DOHH2 (cell line): ENCODE measurements around the gene SHB.

Source experiments
- H3F3A ChIP-seq: fragments of 200-600 bp; sonication (generic), shearing (Covaris generic); 2 replicates; pipeline ENCODE4 v1.6.0; 2016; ENCODE audit warnings: antibody characterized with exemption, mild to moderate bottlenecking; ENCODE audit not compliant: control insufficient read depth, insufficient read depth
- H3K27ac ChIP-seq: fragments of 200-600 bp; sonication (generic); 2 replicates; pipeline ENCODE4 v1.5.1; 2014; ENCODE audit warnings: low read depth, mild to moderate bottlenecking, low read length, moderate library complexity
- H3K27me3 ChIP-seq: fragments of 200-600 bp; sonication (generic); 2 replicates; pipeline ENCODE4 v1.6.1; 2014; ENCODE audit warnings: mild to moderate bottlenecking, low read length, mixed read lengths; ENCODE audit not compliant: control insufficient read depth
- H3K36me3 ChIP-seq: fragments of 200-600 bp; sonication (generic); 2 replicates; pipeline ENCODE4 v1.6.1; 2014; ENCODE audit warnings: mild to moderate bottlenecking, low read length, moderate library complexity, mixed read lengths; ENCODE audit not compliant: control insufficient read depth
- H3K4me1 ChIP-seq: fragments of 200-600 bp; sonication (generic); 2 replicates; pipeline ENCODE4 v1.6.1; 2014; ENCODE audit warnings: mild to moderate bottlenecking, low read length, mixed read lengths; ENCODE audit not compliant: control insufficient read depth
- H3K4me2 ChIP-seq: fragments of 200-600 bp; sonication (generic); 2 replicates; pipeline ENCODE4 v1.6.0; 2014; ENCODE audit warnings: mild to moderate bottlenecking, low read length, moderate library complexity
- H3K4me3 ChIP-seq: fragments of 200-600 bp; sonication (generic); 2 replicates; pipeline ENCODE4 v1.5.1; 2014; ENCODE audit warnings: mild to moderate bottlenecking, low read length, mixed read lengths
- H3K79me2 ChIP-seq: fragments of 200-600 bp; sonication (generic); 2 replicates; pipeline ENCODE4 v1.6.1; 2014; ENCODE audit warnings: mild to moderate bottlenecking, low read length, mixed read lengths; ENCODE audit not compliant: control insufficient read depth
- H3K9me2 ChIP-seq: fragments of 200-600 bp; sonication (generic); replicated peaks from 2 replicates; pipeline ENCODE4 v1.6.1; 2014; ENCODE audit warnings: mild to moderate bottlenecking, low read length, mixed read lengths; ENCODE audit not compliant: control insufficient read depth
- H3K9me3 ChIP-seq: fragments of 200-600 bp; sonication (generic); 2 replicates; pipeline ENCODE4 v1.6.1; 2014; ENCODE audit warnings: antibody characterized with exemption, low read length, mixed read lengths; ENCODE audit not compliant: control insufficient read depth, insufficient read depth
- H4K20me1 ChIP-seq: fragments of 200-600 bp; sonication (generic); 2 replicates; pipeline ENCODE4 v1.6.0; 2014; ENCODE audit warnings: low read depth, mild to moderate bottlenecking, antibody characterized with exemption, low read length, moderate library complexity; ENCODE audit not compliant: control insufficient read depth, insufficient read depth
- CTCF ChIP-seq: fragments of 200-600 bp; sonication (generic); IDR thresholded peaks from one replicate; pipeline ENCODE4 v1.5.1; 2014; ENCODE audit warnings: antibody characterized with exemption, mild to moderate bottlenecking, low read depth, low read length; ENCODE audit not compliant: poor library complexity, severe bottlenecking
- EZH2phosphoT487 ChIP-seq: fragments of 200-600 bp; sonication (generic); IDR thresholded peaks from 2 replicates; pipeline ENCODE4 v1.6.1; 2017; ENCODE audit warnings: borderline replicate concordance, mild to moderate bottlenecking, antibody characterized with exemption, low read length, moderate library complexity, mixed read lengths

The SHB gene

GRCh38 chr9:37902131-37902530 lies 166.9 kb downstream of the SHB start:
- peaks cover 32% of the 10 kb centered on the region for H3K79me2 ChIP-seq
- H3K36me3 ChIP-seq = peaks cover 23% of the 10 kb centered on the region
- peak overlapping the region; percentile 89 for H3K4me3 ChIP-seq
- H3F3A ChIP-seq = no peaks in the 10 kb centered on the region
- H3K27ac ChIP-seq = no peak overlapping the region
- no peaks in the 10 kb centered on the region for H3K27me3 ChIP-seq
- no peak for TF ChIP-seq CTCF
- TF ChIP-seq EZH2phosphoT487 = no peak
- H4K20me1 ChIP-seq = no peaks in the 10 kb centered on the region
- peak overlapping the region; percentile 79 for H3K4me2 ChIP-seq
- no peaks in the 10 kb centered on the region for H3K9me2 ChIP-seq
- H3K9me3 ChIP-seq = no peaks in the 10 kb centered on the region
- peaks cover 22% of the 10 kb centered on the region for H3K4me1 ChIP-seq

GRCh38 chr9:37899041-37899440 lies 170.0 kb downstream of the SHB start:
- H3F3A ChIP-seq = no peaks in the 10 kb centered on the region
- no peaks in the 10 kb centered on the region for H3K27me3 ChIP-seq
- H3K36me3 ChIP-seq = peaks cover 42% of the 10 kb centered on the region
- no peaks in the 10 kb centered on the region for H3K9me3 ChIP-seq
- peaks cover 32% of the 10 kb centered on the region for H3K79me2 ChIP-seq
- no peaks in the 10 kb centered on the region for H3K9me2 ChIP-seq
- H3K4me2 ChIP-seq = no peak overlapping the region
- peaks cover 16% of the 10 kb centered on the region for H3K4me1 ChIP-seq
- H4K20me1 ChIP-seq = no peaks in the 10 kb centered on the region
- no peak overlapping the region for H3K4me3 ChIP-seq
- no peak overlapping the region for H3K27ac ChIP-seq
- TF ChIP-seq CTCF (no peak), EZH2phosphoT487 (no peak)

- Histone ChIP-seq H3K36me3 (peaks cover 53% of the 10 kb centered on the region), H3K4me2 (no peak overlapping the region), H4K20me1 (no peaks in the 10 kb centered on the region), H3K27ac (no peak overlapping the region), H3K4me1 (peaks cover 11% of the 10 kb centered on the region), H3K9me3 (no peaks in the 10 kb centered on the region), H3F3A (no peaks in the 10 kb centered on the region), H3K9me2 (no peaks in the 10 kb centered on the region), H3K79me2 (peaks cover 22% of the 10 kb centered on the region), H3K27me3 (no peaks in the 10 kb centered on the region), H3K4me3 (no peak overlapping the region)
- no peak for TF ChIP-seq EZH2phosphoT487
- TF ChIP-seq CTCF = no peak
Measured at GRCh38 chr9:37897665-37898064, 171.4 kb downstream of the SHB start.
